Vagina (tissue), 2 donors: ENCODE results near the gene C4orf17. TPM values are rescaled to one million over a fixed set of nuclear protein-coding genes. Genes with fewer than 3 reads are reported as not detected.

ENCODE experiments used
- DNase-seq, 2 donors: peaks; one replicate each; pipeline ENCODE4 v3.0.0-alpha.2; 2017; ENCODE audit errors: extremely low spot score in 2 of 2
- H3K27ac ChIP-seq: fragments of 200-600 bp; sonication (generic); one replicate; pipeline ENCODE4 v1.5.1; 2019
- H3K27me3 ChIP-seq: fragments of 200-600 bp; sonication (generic); one replicate; pipeline ENCODE4 v1.5.1; 2019
- H3K36me3 ChIP-seq, 2 donors: fragments of 200-600 bp; sonication (generic); one replicate each; pipeline ENCODE4 v1.5.1; 2017 to 2019
- H3K4me1 ChIP-seq: fragments of 200-600 bp; sonication (generic); one replicate; pipeline ENCODE4 v1.5.1; 2019
- H3K4me3 ChIP-seq, 2 donors: fragments of 200-600 bp; sonication (generic); 1 replicate in 1 of 2; 2 replicates in 1 of 2; pipeline ENCODE4 v1.5.1; 2016 to 2019
- H3K9me3 ChIP-seq: fragments of 200-600 bp; sonication (generic); one replicate; pipeline ENCODE4 v1.5.1; 2019
- CTCF ChIP-seq, 3 experiments: fragments of 450-650 bp in 2 of 3; fragments of 200-600 bp in 1 of 3; sonication (generic) in 1 of 3; IDR thresholded peaks; one replicate each; pipeline ENCODE4 v1.5.1; 2017 to 2019; ENCODE audit warnings: antibody characterized with exemption in 3 of 3, mild to moderate bottlenecking in 2 of 3, moderate library complexity in 2 of 3
- POLR2A ChIP-seq, 2 donors: fragments of 450-650 bp; IDR thresholded peaks; one replicate each; pipeline ENCODE4 v1.6.1; 2017; ENCODE audit warnings: antibody characterized with exemption in 2 of 2, mild to moderate bottlenecking in 2 of 2, moderate library complexity in 2 of 2
- POLR2AphosphoS5 ChIP-seq, 2 donors: sonication (generic); formaldehyde crosslinking; IDR thresholded peaks; one replicate each; pipeline ENCODE4 v1.9.0; 2017; ENCODE audit warnings: antibody characterized with exemption in 2 of 2, mild to moderate bottlenecking in 2 of 2, low read depth in 1 of 2; ENCODE audit not compliant: insufficient read depth in 1 of 2
- intact Hi-C: fragments of 100-400 bp; cut with DNase I; formaldehyde crosslinking; loops from one replicate; pipeline ENCODE4 v1.15.1; 2023
- total RNA-seq: library from RNA; depleted of rRNA; stranded (reverse); fragments of >200 nt; gene quantifications from one replicate; pipeline ENCODE4 v1.2.3, GENCODE V29; 2016

The C4orf17 gene
- total RNA-seq, 1 donor from 2014 or later: not detected

- Histone ChIP-seq H3K9me3 (no peaks in the 10 kb centered on the region), H3K4me1 (peaks cover 11% of the 10 kb centered on the region), H3K4me3 (peak within 1 kb of the TSS; percentile 66 to 75), H3K27ac (peak within 1 kb of the TSS; percentile 93), H3K36me3 (no peaks in the 10 kb centered on the region), H3K27me3 (no peaks in the 10 kb centered on the region)
- peak in 1 of 2 donors; percentile 97 for DNase-seq
- TF ChIP-seq CTCF (IDR thresholded peaks at IDR 0.05) (peak in 1 of 3 experiments; percentile 9), POLR2A (IDR thresholded peaks at IDR 0.05) (peak in 1 of 2 donors; percentile 40), POLR2AphosphoS5 (IDR thresholded peaks at IDR 0.05; ENCODE audit: insufficient read depth in 1 of 2, low read depth in 1 of 2) (peak; percentile 90 to 94)
- intact Hi-C loops: loop anchor here (2.0 kb wide), 2 partner anchors 329 to 385 kb away; no protein-coding TSS in a partner anchor
Measured at GRCh38 chr4:99563310-99564186, 52.7 kb downstream of the C4orf17 start, which contains the start of gene TRMT10A. TSS of gene TRMT10A (minus strand) at chr4:99564039. CDS start at chr4:99559338, 4,701 bp downstream.

- Histone ChIP-seq H3K36me3 (no peaks in the 10 kb centered on the region), H3K4me1 (peaks cover 11% of the 10 kb centered on the region), H3K9me3 (no peaks in the 10 kb centered on the region), H3K27me3 (no peaks in the 10 kb centered on the region), H3K27ac (no peak overlapping the region), H3K4me3 (no peak overlapping the region)
- DNase-seq: no peak
- intact Hi-C loops: no loop called here
- TF ChIP-seq POLR2A (IDR thresholded peaks at IDR 0.05): no peak
- TF ChIP-seq CTCF (IDR thresholded peaks at IDR 0.05): no peak
Measured at GRCh38 chr4:99564921-99565320, 54.1 kb downstream of the C4orf17 start.

GRCh38 chr4:99571883-99572282, 61.1 kb downstream of the C4orf17 start:
- no peak for TF ChIP-seq CTCF (IDR thresholded peaks at IDR 0.05)
- no peak for TF ChIP-seq POLR2AphosphoS5 (IDR thresholded peaks at IDR 0.05; ENCODE audit: insufficient read depth in 1 of 2, low read depth in 1 of 2)
- TF ChIP-seq POLR2A (IDR thresholded peaks at IDR 0.05): no peak
- Histone ChIP-seq H3K27ac (no peak overlapping the region), H3K4me3 (no peak overlapping the region), H3K27me3 (no peaks in the 10 kb centered on the region), H3K9me3 (no peaks in the 10 kb centered on the region), H3K36me3 (no peaks in the 10 kb centered on the region), H3K4me1 (no peaks in the 10 kb centered on the region)
- intact Hi-C loops: no loop called here
- DNase-seq: no peak

GRCh38 chr4:99572527-99573240, 61.9 kb downstream of the C4orf17 start:
- no peaks in the 10 kb centered on the region for H3K4me1 ChIP-seq
- no peak overlapping the region for H3K4me3 ChIP-seq
- no peaks in the 10 kb centered on the region for H3K9me3 ChIP-seq
- no peak overlapping the region for H3K27ac ChIP-seq
- intact Hi-C loops: no loop called here
- no peaks in the 10 kb centered on the region for H3K27me3 ChIP-seq
- H3K36me3 ChIP-seq: no peaks in the 10 kb centered on the region
- DNase-seq: no peak
- TF ChIP-seq CTCF (IDR thresholded peaks at IDR 0.05) (no peak), POLR2AphosphoS5 (IDR thresholded peaks at IDR 0.05; ENCODE audit: insufficient read depth in 1 of 2, low read depth in 1 of 2) (no peak), POLR2A (IDR thresholded peaks at IDR 0.05) (no peak)
